A204.1 (cell line): Measurements from ENCODE around the gene MYD88.
"Not testable (repeated sequence)": the region's sequence is repeated elsewhere in the genome, so short reads cannot be mapped to it uniquely, and the experiment has no call there.

Source experiments
- FAIRE-seq: peaks from 2 replicates; lab custom pipeline; 2012; peaks lifted over from hg19 to GRCh38; lab: Jason Lieb, UNC

Gene MYD88

DNA sequence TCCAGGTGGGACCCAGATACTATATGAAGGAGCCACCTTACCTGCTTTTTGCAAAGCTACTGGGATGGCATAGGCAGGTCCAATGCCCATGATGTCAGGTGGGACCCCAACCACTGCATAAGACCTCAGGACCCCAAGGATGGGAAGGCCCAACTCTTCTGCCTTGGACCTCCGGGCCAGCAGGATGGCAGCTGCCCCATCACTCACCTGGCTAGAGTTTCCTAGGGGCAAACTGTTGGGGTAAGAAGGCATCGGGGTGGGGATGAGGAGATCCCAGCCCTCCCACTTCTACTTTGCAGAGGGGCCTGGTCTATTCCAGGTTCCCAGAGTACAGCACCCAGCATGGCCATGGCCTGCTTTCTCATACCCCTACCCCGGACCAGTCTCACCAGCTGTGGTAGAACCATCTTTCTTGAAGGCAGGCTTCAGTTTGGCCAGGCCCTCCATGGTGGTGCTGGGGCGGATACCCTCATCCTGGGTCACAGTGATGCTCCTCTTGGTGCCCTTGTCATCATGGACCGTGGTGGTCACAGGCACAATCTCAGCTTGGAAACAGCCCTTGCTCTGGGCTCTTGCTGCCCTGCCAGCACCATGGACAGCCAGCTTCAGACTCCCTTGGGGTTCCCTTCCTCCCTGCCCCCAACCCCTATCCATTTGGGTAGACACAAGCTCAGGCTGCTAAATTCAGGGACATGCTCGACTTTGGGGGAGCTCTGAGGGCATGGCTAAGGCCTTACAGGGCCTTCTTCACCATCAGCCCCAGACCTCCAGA lies 12.2 kb upstream of the MYD88 start:
- FAIRE-seq: no peak

DNA sequence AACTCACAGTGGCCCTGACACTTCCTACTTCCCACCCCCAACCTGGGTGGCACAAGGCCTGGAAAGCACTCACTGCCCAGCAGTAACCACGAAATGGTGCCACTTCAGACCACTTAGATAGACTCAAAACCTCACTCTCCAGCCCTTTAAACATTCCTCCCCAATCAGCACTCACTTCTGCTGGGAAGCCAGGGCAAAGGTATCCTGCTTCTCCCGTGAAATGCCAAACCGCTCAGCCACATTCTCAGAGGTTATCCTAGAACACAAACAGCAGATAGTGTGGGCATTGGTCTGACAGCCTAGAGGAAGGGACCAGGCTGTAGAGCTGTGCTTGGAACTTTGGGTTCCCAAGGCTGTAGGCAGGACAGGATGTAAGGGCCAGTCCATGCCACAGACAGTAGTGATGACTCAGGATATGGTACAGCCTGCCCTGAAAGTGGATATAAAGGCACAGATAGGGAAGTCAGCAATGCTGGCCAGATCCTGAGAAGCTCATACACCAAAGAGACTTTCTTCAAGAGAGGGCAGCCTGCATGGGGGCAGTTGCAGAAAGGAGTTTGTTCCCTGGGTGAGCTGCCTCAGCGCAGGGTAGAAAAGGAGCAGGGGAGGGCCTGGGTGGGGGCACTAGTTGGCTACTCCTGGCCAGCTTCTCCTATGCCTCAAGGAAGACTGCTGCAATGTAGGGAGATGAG lies 10.7 kb upstream of the MYD88 start:
- no peak for FAIRE-seq

DNA sequence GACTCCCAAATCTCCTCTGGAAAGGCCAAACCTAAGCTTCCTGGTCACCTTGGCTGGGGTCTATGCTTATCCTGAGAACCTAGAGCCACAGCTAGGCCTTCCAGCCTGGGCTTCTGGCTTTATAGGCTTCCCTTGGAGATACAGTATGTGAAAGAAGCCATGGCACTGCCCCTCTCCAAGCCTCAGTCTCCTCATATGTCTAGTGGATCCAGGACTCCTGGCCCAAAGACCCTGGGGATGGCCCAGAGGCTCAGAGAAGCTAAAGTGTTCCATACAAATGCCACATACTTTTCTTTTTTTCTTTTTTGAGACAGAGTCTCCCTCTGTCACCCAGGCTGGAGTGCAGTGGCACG lies 10.2 kb upstream of the MYD88 start:
- no peak for FAIRE-seq

DNA sequence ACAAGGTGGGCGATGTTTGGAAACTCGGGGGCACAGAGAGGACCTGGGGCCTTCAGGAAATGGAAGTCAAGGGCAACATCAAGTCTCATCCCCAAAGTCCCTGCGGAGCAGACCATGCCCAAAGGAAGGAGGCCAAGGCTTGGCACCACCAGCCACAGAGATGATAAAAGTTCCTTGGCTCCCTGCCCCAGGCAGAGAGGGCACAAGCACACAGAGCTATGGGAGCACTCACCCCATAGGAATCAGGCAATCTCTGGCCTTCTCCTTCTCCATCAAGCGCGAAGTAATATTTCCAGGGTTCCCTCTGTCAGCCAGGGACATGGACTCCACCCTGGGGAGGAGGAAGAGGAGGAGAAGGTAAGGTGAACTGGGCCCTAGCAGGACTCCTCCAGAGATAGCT lies 9.4 kb upstream of the MYD88 start:
- FAIRE-seq: no peak

DNA sequence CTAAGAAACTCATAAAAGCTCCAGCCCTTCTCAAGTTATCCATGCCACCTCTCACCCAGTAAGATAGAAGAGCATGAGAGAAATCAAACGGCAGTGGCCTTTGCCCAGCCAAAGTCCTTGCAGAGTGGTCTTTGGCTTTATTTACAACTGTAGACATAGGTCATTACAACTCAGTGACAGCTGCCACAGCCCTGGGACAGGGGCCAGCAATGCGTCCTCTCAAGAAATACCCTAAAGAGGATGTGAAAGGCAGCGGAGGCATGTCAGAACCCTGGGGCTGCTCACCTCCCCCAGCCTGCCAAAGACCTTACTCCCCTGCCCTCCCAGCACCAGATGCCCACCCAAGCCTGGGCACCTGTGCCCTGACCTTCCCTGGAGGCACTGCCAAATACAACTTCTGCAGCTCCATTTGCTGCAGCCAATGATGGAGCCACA lies 7.8 kb upstream of the MYD88 start:
- no peak for FAIRE-seq

DNA sequence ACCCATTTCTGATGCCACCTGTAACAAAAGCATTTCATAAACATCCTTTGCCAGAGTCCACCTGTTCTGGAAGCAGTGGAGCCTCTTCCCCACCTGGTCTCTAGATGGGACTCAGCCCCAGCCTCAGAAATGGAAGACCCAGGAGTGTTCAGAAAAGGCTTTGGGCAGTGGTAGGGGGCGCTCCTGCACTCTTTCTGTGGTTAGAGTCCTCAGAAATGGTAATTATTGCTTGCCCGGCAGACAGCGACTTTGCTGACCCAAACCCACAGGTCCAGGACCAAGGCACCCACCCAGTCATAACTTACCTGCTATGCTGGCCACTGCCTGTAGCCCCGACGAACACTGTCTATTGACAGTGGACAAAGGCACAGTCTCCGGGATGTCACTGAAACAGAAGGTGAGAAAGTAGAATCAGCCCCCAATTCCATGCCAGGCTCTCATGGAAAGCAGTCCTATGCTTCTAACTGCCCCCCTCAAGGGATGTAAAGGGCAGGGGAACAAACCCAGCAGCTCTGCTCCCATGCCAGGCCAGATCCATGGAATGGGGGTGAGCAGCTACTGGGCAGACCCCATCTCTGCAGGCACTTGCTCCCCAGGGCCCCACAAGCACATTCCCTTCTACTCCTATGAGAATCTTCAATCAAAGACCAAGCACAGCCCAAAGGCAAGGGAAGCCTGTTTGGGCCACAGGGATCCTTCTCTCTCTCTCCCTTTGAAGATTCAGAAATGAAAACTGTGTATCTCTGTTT lies 6.7 kb upstream of the MYD88 start:
- FAIRE-seq: no peak

DNA sequence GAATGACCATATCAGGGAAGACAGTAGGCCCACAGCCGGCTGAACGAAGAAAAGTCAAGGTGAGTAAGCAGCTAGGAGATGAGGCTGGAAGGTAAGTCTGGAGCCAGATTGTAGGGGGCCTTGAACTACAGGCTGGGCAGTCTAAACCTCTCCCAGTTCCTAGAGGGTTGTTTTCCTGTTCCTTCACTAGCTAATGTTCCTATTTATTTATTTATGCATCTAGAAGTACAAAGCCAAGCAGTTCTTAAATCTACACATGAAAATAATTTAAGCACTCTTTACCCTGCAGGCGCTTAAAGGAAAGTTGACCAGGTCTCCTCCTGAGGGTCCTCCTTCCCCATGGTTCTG lies 5.3 kb upstream of the MYD88 start:
- no peak for FAIRE-seq

DNA sequence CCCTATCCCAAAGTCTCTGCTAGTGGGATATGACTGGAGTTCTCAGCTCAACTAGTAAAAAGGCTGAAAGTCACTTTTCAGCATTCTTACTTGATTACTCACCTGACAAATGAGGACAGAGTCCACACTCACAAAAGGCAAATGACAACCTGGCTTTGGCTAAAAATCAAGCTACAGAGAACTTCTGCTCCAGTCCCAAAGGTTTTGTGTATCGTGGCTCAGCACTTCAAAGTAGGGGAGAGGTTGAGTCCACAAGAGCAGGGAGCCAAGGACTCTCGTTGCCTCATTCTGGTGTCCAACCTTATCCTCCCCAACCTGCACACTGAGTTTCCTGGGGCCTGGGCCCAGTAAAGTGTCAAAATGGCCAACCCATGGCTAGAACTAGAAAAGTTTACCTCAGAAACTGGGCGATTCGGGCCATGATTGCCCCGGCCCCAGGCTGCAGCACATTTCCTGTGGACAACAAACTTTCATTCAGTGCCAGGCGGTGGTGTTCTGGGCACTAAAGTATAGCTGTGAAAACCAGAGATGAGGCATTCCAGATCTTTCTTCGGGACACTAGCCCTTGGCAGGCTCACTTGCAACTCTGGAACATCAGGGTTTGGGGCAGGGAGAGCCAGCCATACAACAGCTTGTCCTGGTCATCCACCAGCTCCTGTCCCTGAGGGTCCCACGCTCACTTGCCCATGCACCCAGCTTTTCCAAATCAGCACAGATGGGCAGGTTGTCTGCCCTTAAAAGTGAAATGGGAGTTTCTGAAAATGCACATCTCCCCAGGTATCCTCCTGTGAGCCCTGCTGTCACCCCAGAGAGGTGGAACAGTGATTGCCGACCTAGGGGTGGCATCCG lies 4.7 kb upstream of the MYD88 start:
- no peak for FAIRE-seq

DNA sequence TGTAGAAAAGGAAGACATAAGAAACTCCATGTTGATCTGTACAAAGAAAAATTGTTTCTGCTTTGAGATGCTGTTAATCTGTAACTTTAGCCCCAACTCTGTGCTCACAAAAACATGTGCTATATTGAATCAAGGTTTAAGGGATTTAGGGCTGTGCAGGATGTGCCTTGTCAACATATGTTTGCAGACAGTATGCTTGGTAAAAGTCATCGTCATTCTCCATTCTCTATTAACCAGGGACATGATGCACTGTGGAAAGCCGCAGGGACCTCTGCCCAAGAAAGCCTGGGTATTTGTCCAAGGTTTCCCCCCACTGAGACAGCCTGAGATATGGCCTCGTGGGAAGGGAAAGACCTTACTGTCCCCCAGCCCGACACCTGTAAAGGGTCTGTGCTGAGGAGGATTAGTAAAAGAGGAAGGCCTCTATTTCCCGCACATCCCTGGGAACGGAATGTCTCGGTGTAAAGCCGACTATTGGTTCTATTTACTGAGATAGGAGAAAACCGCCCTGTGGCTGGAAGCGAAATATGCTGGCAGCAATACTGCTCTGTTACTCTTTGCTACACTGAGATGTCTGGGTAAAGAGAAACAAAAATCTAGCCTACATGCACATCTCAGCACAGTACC lies 3.8 kb upstream of the MYD88 start:
- FAIRE-seq: not testable (repeated sequence)

DNA sequence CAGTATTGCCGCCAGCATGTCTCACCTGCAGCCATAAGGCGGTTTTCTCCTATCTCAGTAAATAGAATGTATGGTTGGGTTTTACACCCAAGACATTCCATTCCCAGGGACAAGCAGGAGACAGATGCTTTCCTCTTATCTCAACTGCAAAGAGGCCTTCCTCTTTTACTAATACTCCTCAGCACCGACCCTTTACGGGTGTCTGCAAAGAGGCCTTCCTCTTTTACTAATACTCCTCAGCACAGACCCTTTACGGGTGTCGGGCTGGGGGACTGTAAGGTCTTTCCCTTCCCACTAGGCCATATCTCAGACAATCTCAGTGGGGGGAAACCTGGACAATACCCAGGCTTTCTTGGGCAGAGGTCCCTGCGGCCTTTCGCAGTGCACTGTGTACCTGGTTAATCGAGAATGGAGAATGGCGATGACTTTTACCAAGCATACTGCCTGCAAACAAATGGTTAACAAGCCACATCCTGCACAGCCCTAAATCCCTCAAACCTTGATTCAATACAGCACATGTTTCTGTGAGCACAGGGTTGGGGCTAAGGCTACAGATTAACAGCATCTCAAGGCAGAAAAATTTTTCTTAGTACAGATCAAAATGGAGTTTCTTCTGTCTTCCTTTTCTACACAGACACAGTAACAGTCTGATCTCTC lies 2.7 kb upstream of the MYD88 start:
- not testable (repeated sequence) for FAIRE-seq

DNA sequence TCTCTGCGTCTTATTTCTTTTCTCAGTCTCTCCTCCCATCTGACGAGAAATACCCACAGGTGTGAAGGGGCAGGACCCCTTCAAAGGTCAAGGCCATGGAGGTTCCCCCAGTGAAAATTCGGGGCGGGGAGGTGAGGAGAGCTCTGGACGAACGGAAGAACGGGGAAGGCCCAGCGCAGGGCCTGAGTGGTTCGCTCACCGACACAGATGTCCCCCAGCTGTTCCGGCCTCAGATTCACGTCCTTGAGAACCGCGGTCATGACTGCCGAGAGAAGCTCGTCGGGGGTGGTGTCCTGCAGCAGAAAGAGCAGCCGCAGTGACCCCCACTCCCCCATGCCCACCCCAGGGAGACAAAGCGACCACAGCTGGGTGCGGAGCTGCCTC lies 2.1 kb upstream of the MYD88 start:
- FAIRE-seq: no peak

DNA sequence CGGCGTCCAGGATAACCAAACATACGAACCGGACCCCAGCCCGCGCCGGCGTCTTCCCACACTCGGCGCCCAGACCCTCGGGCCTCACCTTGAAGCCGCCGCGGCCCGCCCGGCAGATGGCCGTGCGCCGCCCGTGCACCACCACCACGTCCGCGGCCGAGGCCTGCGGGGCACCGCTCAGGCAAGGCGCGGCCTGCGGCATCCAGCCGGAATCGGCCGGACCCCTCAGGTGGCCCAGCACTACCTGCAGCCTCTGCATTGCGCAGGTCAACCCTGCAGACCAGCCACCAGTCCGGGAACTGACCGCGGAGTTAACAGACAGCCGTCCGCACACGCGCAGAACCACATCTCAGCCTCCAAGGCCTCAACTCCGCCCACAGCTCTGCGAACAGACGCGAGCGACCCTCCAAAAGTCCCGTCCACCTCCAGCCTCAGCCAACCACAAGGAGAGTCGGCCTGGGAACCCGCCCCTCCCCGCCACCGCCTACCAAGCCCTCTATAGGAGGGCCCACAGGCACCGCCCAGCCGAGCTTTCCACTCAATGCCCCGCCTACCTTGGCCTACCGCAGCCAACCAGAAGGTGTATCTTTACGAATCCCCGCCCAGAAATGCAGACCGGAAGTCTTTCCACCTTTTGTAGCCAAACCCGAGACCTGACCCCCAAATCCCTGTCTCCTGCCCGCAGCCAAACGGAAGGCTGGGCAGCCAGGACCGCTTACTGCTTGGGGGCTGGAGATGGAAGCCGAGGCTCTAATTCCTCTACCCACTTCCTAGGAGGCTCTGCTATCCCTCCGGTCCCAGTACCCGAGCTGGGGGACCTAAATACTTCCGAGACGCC lies 1.5 kb upstream of the MYD88 start, which contains the start of gene ACAA1:
Gene ACAA1 (minus strand): TSS at position 351 of the 838 bp plus-strand sequence. CDS start 92 bp downstream, at position 259.
- FAIRE-seq: peak; percentile 99

DNA sequence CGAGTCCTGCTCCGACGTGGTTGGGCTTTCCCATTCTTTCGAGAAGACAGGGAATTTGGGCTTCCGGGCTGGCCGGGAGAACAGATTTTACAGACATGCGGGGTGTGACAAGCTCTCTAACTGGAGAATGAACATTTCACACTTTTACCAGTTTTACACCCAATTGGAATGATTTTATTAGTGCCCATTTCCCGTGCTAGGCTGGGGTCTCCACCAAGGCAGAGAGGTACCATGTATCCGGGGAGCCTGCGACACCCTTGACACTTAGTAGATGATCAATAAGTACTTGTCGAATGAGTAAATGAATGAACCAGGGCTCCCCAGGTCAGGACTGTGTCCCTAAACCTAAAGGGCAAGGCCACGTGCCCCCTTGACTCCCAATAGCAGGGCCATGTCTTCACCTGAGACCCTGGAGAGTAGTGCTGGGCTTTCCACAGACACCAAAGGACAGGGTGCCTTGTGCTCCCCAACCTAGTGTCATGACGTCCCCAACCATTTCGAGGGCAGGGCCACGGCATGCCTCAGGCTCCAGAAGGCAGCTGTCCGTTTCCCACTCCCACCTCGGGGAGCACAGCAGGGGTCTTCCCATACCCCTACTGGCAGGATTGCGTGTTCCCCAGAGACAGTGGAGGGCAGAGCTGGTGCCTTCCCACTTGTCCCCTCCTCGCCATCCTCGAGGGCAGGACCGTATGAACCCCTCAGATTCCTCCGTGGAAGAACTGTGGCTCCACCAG lies 679 bp upstream of the MYD88 start:
- FAIRE-seq: no peak

DNA sequence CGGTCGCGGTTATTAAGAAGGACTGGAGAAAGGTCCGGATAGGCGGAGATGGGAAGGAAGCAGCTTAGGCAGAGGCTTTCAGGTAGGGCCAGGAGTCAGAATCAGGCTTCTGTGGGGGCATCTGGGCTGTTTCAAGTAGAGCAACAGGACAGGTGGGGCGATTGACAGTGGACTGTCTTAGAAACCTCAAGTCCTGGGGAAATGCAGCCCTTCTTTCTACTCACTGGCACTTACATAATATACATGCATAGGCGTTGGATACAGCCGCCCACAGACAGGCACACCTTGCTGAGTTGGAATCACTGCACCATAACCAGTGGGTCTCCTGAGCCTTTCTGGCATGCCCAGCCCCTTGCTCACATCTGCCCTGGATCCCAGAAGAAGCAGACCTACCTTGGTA lies 730 bp downstream of the MYD88 start:
- FAIRE-seq: no peak

DNA sequence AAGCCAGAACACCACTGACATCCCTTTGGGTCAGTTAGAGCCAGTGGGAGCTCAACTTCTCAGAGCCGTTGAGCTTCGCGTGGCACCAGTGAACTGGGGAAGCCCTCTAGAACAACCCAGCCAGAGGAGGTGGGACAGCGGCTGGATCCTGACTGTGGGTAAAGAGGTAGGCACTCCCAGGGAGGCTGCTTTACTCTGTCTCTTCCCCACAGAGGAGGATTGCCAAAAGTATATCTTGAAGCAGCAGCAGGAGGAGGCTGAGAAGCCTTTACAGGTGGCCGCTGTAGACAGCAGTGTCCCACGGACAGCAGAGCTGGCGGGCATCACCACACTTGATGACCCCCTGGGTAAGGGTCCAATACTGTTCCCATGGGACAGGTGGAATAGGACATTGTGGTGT lies 1.2 kb downstream of the MYD88 start:
- no peak for FAIRE-seq

DNA sequence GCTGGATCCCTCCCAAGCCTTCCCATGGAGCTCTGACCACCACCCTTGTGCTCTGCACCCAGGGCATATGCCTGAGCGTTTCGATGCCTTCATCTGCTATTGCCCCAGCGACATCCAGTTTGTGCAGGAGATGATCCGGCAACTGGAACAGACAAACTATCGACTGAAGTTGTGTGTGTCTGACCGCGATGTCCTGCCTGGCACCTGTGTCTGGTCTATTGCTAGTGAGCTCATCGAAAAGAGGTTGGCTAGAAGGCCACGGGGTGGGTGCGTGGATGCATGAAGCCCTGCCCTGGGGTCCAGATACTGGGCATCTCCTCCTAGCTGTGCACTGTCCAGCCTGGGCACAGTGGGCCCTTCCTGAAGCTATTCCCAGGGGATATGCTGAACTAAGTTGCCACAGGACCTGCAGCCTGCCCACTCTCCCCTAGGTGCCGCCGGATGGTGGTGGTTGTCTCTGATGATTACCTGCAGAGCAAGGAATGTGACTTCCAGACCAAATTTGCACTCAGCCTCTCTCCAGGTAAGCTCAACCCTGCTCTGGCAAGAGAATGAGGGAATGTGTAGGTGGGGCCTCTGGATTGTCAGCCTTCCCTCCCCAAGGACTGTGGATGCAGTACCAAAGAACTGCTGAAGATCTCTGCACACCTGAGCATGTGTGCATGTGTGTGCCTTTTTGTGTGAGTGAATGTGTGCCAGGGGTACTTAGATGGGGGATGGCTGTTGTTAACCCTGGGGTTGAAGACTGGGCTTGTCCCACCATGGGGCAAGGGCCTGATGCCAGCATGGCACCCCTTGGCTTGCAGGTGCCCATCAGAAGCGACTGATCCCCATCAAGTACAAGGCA lies 2.1 kb downstream of the MYD88 start:
- no peak for FAIRE-seq

DNA sequence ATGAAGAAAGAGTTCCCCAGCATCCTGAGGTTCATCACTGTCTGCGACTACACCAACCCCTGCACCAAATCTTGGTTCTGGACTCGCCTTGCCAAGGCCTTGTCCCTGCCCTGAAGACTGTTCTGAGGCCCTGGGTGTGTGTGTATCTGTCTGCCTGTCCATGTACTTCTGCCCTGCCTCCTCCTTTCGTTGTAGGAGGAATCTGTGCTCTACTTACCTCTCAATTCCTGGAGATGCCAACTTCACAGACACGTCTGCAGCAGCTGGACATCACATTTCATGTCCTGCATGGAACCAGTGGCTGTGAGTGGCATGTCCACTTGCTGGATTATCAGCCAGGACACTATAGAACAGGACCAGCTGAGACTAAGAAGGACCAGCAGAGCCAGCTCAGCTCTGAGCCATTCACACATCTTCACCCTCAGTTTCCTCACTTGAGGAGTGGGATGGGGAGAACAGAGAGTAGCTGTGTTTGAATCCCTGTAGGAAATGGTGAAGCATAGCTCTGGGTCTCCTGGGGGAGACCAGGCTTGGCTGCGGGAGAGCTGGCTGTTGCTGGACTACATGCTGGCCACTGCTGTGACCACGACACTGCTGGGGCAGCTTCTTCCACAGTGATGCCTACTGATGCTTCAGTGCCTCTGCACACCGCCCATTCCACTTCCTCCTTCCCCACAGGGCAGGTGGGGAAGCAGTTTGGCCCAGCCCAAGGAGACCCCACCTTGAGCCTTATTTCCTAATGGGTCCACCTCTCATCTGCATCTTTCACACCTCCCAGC lies 2.9 kb downstream of the MYD88 start:
- FAIRE-seq: no peak

DNA sequence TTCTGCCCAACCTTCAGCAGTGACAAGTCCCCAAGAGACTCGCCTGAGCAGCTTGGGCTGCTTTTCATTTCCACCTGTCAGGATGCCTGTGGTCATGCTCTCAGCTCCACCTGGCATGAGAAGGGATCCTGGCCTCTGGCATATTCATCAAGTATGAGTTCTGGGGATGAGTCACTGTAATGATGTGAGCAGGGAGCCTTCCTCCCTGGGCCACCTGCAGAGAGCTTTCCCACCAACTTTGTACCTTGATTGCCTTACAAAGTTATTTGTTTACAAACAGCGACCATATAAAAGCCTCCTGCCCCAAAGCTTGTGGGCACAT lies 3.5 kb downstream of the MYD88 start:
- FAIRE-seq: no peak
